Stimulated activated CD8-positive, alpha-beta memory T cell treated with anti-CD3 and anti-CD28 coated beads, Interleukin-7, amount 100 ng/mL, for 48 hours (primary cell): ENCODE data around the gene CLPSL1.
"Not testable (repeated sequence)": the region's sequence is repeated elsewhere in the genome, so short reads cannot be mapped to it uniquely, and the experiment has no call there.

Experiments
- DNase-seq, 2 donors: peaks; one replicate each; pipeline ENCODE4 v3.0.0-alpha.2; 2020; ENCODE audit warnings: low read depth in 1 of 2; ENCODE audit errors: extremely low read depth in 1 of 2

CLPSL1 gene

GRCh38 chr6:35780719-35781118, at the start of gene CLPSL1:
CLPSL1 (plus strand) TSS chr6:35781019; CDS start chr6:35781111, 92 bp downstream.
- DNase-seq, result no peak

GRCh38 chr6:35731414-35731735, 49.4 kb upstream of the CLPSL1 start:
- peak; percentile 84 to 95 for DNase-seq

GRCh38 chr6:35731736-35732532, 48.9 kb upstream of the CLPSL1 start:
- DNase-seq, result peak; percentile 88 to 93

- DNase-seq, result no peak
Measured at GRCh38 chr6:35733633-35734032, 47.2 kb upstream of the CLPSL1 start.

GRCh38 chr6:35734319-35734718, 46.5 kb upstream of the CLPSL1 start:
- DNase-seq, result not testable (repeated sequence)

- DNase-seq, result no peak
Measured at GRCh38 chr6:35735452-35735851, 45.4 kb upstream of the CLPSL1 start.

GRCh38 chr6:35736253-35736894, 44.4 kb upstream of the CLPSL1 start:
- DNase-seq, result peak in 1 of 2 donors; percentile 70

GRCh38 chr6:35736982-35737412, 43.8 kb upstream of the CLPSL1 start, which contains the start of gene ARMC12:
ARMC12 (plus strand) TSS chr6:35737032; CDS start chr6:35737109, 77 bp downstream.
- DNase-seq, result no peak

- DNase-seq, result no peak
Measured at GRCh38 chr6:35737413-35738211, 43.2 kb upstream of the CLPSL1 start.

GRCh38 chr6:35739645-35740524, 40.9 kb upstream of the CLPSL1 start:
- no peak for DNase-seq

GRCh38 chr6:35742842-35743241, 38.0 kb upstream of the CLPSL1 start:
- DNase-seq, result no peak

- no peak for DNase-seq
Measured at GRCh38 chr6:35745509-35745908, 35.3 kb upstream of the CLPSL1 start.

- no peak for DNase-seq
Measured at GRCh38 chr6:35746516-35746915, 34.3 kb upstream of the CLPSL1 start.

GRCh38 chr6:35747877-35748276, 32.9 kb upstream of the CLPSL1 start:
- no peak for DNase-seq

GRCh38 chr6:35750557-35750956, 30.3 kb upstream of the CLPSL1 start:
- no peak for DNase-seq

GRCh38 chr6:35751594-35751993, 29.2 kb upstream of the CLPSL1 start:
- peak in 1 of 2 donors; percentile 39 for DNase-seq

- DNase-seq, result no peak
Measured at GRCh38 chr6:35752330-35752729, 28.5 kb upstream of the CLPSL1 start.

GRCh38 chr6:35754452-35755277, 26.2 kb upstream of the CLPSL1 start:
- no peak for DNase-seq

GRCh38 chr6:35755278-35755924, 25.4 kb upstream of the CLPSL1 start:
- no peak for DNase-seq
